CD4-positive, alpha-beta memory T cell (primary cell): ENCODE data around the gene ARID5A. TPM values are rescaled to one million over a fixed set of nuclear protein-coding genes. Genes with fewer than 3 reads are reported as not detected.

Source experiments
- polyA plus RNA-seq, 2 donors: library from polyadenylated mRNA; unstranded; fragments of 300-500 nt; fragmentation: Illumina TruSeq; gene quantifications; one replicate each; pipeline ENCODE4 v1.2.3, GENCODE V29; 2021
- total RNA-seq, 2 experiments: library from RNA; stranded (reverse); gene quantifications; one replicate each; pipeline ENCODE4 v1.2.3, GENCODE V29; 2021

Gene ARID5A
- total and polyA plus RNA-seq, 4 experiments from 2014 or later: 31.4 to 83.8 (median 74.8) TPM

Other genes with a start within 250 kb of the ARID5A start
- gene SNRNP200, start 231.2 kb upstream of the ARID5A start, total RNA-seq: 100 to 1,000 TPM; 225 to 227 TPM
- gene SNRNP200, start 231.2 kb upstream of the ARID5A start, polyA plus RNA-seq: 10 to 100 TPM; 53.6 to 84.8 TPM
- gene ITPRIPL1, start 211.4 kb upstream of the ARID5A start, total RNA-seq: 10 to 100 TPM; 11.5 to 11.7 TPM
- gene ITPRIPL1, start 211.4 kb upstream of the ARID5A start, polyA plus RNA-seq: 10 to 100 TPM; 10.0 to 10.3 TPM
- gene NCAPH, start 201.0 kb upstream of the ARID5A start, total RNA-seq: 1 to 10 TPM; 5.4 to 7.7 TPM
- gene NCAPH, start 201.0 kb upstream of the ARID5A start, polyA plus RNA-seq: 1 to 10 TPM in 1 of 2 donors, under 1 TPM in 1; 0.20 to 1.2 TPM
- gene NEURL3, start 31.4 kb upstream of the ARID5A start, total RNA-seq: under 1 TPM in 1 of 2 experiments, not detected in 1; 0.22 TPM
- gene NEURL3, start 31.4 kb upstream of the ARID5A start, polyA plus RNA-seq: not detected
- gene KANSL3, start 101.6 kb downstream of the ARID5A start, total RNA-seq: 10 to 100 TPM; 63.3 to 69.7 TPM
- 10 to 100 TPM; 13.3 to 17.0 TPM for gene KANSL3, start 101.6 kb downstream of the ARID5A start, polyA plus RNA-seq
- not detected for gene FER1L5, start 106.0 kb downstream of the ARID5A start, total RNA-seq
- not detected for gene FER1L5, start 106.0 kb downstream of the ARID5A start, polyA plus RNA-seq
- gene LMAN2L, start 203.3 kb downstream of the ARID5A start, total RNA-seq: 10 to 100 TPM; 10.1 to 12.6 TPM
- gene LMAN2L, start 203.3 kb downstream of the ARID5A start, polyA plus RNA-seq: 10 to 100 TPM; 21.3 to 22.4 TPM
- 1 to 10 TPM; 6.7 to 7.2 TPM for gene CNNM4, start 224.2 kb downstream of the ARID5A start, total RNA-seq
- 1 to 10 TPM in 1 of 2 donors, under 1 TPM in 1; 0.94 to 5.3 TPM for gene CNNM4, start 224.2 kb downstream of the ARID5A start, polyA plus RNA-seq